GM12864 (cell line): Measurements from ENCODE around the gene SYNE3.

Experiments used
- DNase-seq: peaks from one replicate; pipeline ENCODE4 v3.0.0-alpha.2; 2011; ENCODE audit warnings: low read depth
- H3K4me3 ChIP-seq: 2 replicates; pipeline ENCODE4 v1.5.1; 2011; ENCODE audit warnings: mild to moderate bottlenecking, low read depth, low read length, control low read depth
- TF ChIP-seq, protein P1 (sequence below): IDR thresholded peaks from 2 replicates; pipeline ENCODE4 v1.5.1; 2011; ENCODE audit warnings: low read depth, mild to moderate bottlenecking, moderate library complexity, low read length, control low read depth, inconsistent platforms; ENCODE audit errors: missing control alignments

The SYNE3 gene, protein sequence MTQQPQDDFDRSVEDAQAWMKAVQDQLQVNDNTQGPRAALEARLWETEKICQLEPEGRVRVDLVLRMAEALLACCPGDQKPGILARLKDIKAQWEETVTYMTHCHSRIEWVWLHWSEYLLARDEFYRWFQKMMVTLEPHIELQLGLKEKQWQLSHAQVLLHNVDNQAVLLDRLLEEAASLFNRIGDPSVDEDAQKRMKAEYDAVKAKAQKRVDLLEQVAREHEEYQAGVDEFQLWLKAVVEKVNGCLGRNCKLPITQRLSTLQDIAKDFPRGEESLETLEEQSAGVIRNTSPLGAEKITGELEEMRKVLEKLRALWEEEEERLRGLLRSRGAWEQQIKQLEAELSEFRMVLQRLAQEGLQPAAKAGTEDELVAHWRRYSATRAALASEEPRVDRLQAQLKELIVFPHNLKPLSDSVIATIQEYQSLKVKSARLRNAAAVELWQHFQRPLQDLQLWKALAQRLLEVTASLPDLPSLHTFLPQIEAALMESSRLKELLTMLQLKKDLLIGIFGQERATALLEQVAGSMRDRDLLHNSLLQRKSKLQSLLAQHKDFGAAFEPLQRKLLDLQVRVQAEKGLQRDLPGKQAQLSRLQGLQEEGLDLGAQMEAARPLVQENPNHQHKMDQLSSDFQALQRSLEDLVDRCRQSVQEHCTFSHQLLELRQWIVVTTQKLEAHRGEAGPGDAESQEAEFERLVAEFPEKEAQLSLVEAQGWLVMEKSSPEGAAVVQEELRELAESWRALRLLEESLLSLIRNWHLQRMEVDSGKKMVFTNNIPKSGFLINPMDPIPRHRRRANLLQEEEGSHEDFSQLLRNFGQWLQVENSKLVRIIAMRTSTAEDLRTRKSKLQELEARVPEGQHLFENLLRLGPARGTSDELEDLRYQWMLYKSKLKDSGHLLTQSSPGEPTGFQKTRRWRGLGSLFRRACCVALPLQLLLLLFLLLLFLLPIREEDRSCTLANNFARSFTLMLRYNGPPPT

GRCh38 chr14:95516554-95517181, at the start of gene SYNE3:
SYNE3 (minus strand) TSS chr14:95516650; CDS start chr14:95475821, 40,829 bp downstream.
- no peak for DNase-seq
- TF ChIP-seq, protein P1, sequence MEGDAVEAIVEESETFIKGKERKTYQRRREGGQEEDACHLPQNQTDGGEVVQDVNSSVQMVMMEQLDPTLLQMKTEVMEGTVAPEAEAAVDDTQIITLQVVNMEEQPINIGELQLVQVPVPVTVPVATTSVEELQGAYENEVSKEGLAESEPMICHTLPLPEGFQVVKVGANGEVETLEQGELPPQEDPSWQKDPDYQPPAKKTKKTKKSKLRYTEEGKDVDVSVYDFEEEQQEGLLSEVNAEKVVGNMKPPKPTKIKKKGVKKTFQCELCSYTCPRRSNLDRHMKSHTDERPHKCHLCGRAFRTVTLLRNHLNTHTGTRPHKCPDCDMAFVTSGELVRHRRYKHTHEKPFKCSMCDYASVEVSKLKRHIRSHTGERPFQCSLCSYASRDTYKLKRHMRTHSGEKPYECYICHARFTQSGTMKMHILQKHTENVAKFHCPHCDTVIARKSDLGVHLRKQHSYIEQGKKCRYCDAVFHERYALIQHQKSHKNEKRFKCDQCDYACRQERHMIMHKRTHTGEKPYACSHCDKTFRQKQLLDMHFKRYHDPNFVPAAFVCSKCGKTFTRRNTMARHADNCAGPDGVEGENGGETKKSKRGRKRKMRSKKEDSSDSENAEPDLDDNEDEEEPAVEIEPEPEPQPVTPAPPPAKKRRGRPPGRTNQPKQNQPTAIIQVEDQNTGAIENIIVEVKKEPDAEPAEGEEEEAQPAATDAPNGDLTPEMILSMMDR = no peak
- peak within 1 kb of the TSS; percentile 66 for H3K4me3 ChIP-seq

DNA sequence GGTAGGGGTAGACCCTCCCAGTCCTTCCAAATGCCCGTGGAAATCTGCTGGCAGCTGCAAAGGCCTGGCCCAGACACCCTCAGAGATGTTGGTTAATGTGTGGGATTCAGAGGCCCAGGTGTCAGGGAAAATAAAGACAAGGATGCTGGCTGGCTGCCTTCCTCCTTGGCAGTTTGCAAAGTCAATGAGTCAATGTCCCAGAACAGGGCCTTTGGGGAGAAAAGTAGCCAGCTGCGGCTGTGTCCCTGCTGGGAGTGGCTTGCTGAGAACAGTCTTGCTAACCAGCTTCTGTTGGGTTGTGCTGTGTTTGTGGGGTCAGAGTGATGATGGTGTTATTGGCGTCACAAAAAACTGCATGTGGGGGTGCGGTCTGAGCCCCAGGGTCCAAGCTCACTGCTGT, 47.6 kb upstream of the SYNE3 start:
- no peak for DNase-seq
- H3K4me3 ChIP-seq = no peak overlapping the region
- TF ChIP-seq, protein P1 = no peak

DNA sequence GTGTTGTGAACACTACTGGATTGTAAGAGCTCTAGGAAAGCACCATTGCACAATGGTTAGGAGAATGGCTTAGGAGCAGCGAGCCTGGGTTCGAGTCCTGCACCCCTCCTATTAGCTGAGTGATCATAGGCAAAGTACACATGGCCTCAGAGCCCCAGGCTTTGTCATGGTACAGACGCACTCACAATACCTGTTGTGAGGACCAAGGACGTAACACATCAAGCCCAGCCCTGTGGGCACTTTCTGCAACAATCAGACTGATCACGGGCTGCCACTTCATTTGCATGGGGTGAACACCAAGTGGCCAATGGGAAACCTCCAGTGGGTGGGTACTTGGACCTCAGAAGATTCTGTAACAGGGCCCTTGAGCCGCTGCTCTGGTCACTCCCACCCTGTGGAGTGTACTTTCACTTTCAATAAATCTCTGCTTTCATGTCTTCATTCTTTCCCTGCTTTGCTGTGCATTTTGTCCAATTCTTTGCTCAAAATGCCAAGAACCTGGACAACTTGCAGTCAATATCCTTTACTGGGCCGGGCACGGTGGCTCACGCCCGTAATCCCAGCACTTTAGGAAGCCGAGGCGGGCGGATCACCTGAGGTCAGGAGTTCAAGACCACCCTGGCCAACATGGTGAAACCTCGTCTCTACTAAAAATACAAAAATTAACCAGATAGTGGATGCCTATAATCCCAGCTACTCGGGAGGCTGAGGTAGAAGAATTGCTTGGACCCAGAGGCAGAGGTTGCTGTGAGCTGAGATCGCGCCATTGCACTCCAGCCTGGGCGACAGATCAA, 46.6 kb upstream of the SYNE3 start:
- DNase-seq = no peak
- no peak overlapping the region for H3K4me3 ChIP-seq
- TF ChIP-seq, protein P1 = no peak

GRCh38 chr14:95561001-95561412, 44.6 kb upstream of the SYNE3 start:
- peak; percentile 77 for DNase-seq
- no peak overlapping the region for H3K4me3 ChIP-seq
- TF ChIP-seq, protein P1 = peak; percentile 96

- DNase-seq = no peak
- H3K4me3 ChIP-seq = no peak overlapping the region
- TF ChIP-seq, protein P1 = no peak
Measured at GRCh38 chr14:95559203-95559602, 42.8 kb upstream of the SYNE3 start.

DNA sequence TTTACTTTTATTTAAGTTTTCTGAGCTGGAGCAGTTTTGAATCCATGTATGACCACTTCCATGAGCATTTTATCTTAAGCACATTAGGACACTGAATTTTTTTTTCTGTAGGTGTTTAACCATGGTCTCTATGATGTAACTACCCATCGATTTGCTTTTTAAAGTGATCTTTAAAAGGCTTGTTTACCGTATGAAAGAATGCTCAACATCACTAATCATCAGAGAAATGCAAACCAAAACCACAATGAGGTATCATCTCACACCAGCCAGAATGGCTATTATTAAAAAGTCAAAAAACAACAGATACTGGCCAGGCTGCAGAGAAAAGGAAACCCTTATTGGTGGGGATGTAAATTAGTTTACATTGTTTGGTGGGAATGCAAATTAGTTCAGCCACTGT, 41.4 kb upstream of the SYNE3 start:
- TF ChIP-seq, protein P1 = no peak
- DNase-seq = no peak
- H3K4me3 ChIP-seq = no peak overlapping the region
